HUES48 (cell line): ENCODE results near the gene POMC.

Experiments used
- H3K27ac ChIP-seq: one replicate; pipeline ENCODE4 v1.7.0; 2013; ENCODE audit warnings: low read depth, low read length, inconsistent platforms
- H3K27me3 ChIP-seq: 2 replicates; pipeline ENCODE4 v1.6.1; 2013; ENCODE audit warnings: mild to moderate bottlenecking, low read length; ENCODE audit not compliant: control insufficient read depth, insufficient read depth
- H3K36me3 ChIP-seq: 2 replicates; pipeline ENCODE4 v1.6.1; 2013; ENCODE audit warnings: low read length; ENCODE audit not compliant: control insufficient read depth, insufficient read depth
- H3K4me1 ChIP-seq: 2 replicates; pipeline ENCODE4 v1.6.1; 2013; ENCODE audit warnings: mild to moderate bottlenecking, low read length; ENCODE audit not compliant: control insufficient read depth, insufficient read depth
- H3K4me3 ChIP-seq: 2 replicates; pipeline ENCODE4 v1.5.1; 2013; ENCODE audit warnings: mild to moderate bottlenecking, low read depth, low read length
- H3K9ac ChIP-seq: 2 replicates; pipeline ENCODE4 v1.6.1; 2013; ENCODE audit warnings: mild to moderate bottlenecking, low read depth, low read length, moderate library complexity
- H3K9me3 ChIP-seq: 2 replicates; pipeline ENCODE4 v1.6.1; 2013; ENCODE audit warnings: low read length; ENCODE audit not compliant: control insufficient read depth, insufficient read depth

POMC gene

GRCh38 chr2:25119263-25119662, 49.1 kb downstream of the POMC start:
- Histone ChIP-seq H3K9me3 (no peaks in the 10 kb centered on the region), H3K4me3 (no peak overlapping the region), H3K9ac (no peak overlapping the region), H3K36me3 (no peaks in the 10 kb centered on the region), H3K27ac (no peak overlapping the region), H3K4me1 (0 out of 2 replicates have a peak, but pooled peaks cover 4% of the 10 kb centered on the region), H3K27me3 (no peaks in the 10 kb centered on the region)

- Histone ChIP-seq H3K9me3 (no peaks in the 10 kb centered on the region), H3K4me3 (no peak overlapping the region)
These were observed 51.4 kb downstream of the POMC start for GRCh38 chr2:25116956-25117355.

GRCh38 chr2:25115902-25116301, 52.5 kb downstream of the POMC start:
- Histone ChIP-seq H3K27ac (no peak overlapping the region), H3K4me1 (0 out of 2 replicates have a peak, but pooled peaks cover 4% of the 10 kb centered on the region), H3K9me3 (no peaks in the 10 kb centered on the region), H3K27me3 (no peaks in the 10 kb centered on the region), H3K9ac (no peak overlapping the region), H3K36me3 (no peaks in the 10 kb centered on the region), H3K4me3 (no peak overlapping the region)

More at GRCh38 chr2:25116956-25117355, 51.4 kb downstream of the POMC start:
- Histone ChIP-seq H3K4me1 (0 out of 2 replicates have a peak, but pooled peaks cover 4% of the 10 kb centered on the region), H3K27ac (no peak overlapping the region), H3K9ac (no peak overlapping the region), H3K36me3 (no peaks in the 10 kb centered on the region), H3K27me3 (no peaks in the 10 kb centered on the region)

GRCh38 chr2:25115249-25115883, 53.0 kb downstream of the POMC start:
- Histone ChIP-seq H3K9ac (no peak overlapping the region), H3K4me1 (0 out of 2 replicates have a peak, but pooled peaks cover 4% of the 10 kb centered on the region), H3K4me3 (no peak overlapping the region), H3K27ac (no peak overlapping the region), H3K27me3 (no peaks in the 10 kb centered on the region), H3K9me3 (no peaks in the 10 kb centered on the region), H3K36me3 (no peaks in the 10 kb centered on the region)

GRCh38 chr2:25112113-25112512, 56.3 kb downstream of the POMC start:
- no peaks in the 10 kb centered on the region for H3K9me3 ChIP-seq
- no peak overlapping the region for H3K27ac ChIP-seq
- no peak overlapping the region for H3K4me3 ChIP-seq
- H3K4me1 ChIP-seq, result 0 out of 2 replicates have a peak, but pooled peaks cover 10% of the 10 kb centered on the region
- no peak overlapping the region for H3K9ac ChIP-seq
- no peaks in the 10 kb centered on the region for H3K27me3 ChIP-seq
- no peaks in the 10 kb centered on the region for H3K36me3 ChIP-seq
